C4-2B (cell line): ENCODE data around the gene TPM1.

ENCODE experiments used
- CTCF ChIP-seq: fragments of 450-650 bp; conservative IDR thresholded peaks from 2 replicates; pipeline ENCODE4 v1.5.1; 2017; ENCODE audit warnings: mild to moderate bottlenecking
- ZFX ChIP-seq: fragments of 450-650 bp; IDR thresholded peaks from 2 replicates; pipeline ENCODE4 v1.6.1; 2017

- TF ChIP-seq CTCF (no peak), ZFX (no peak)
Measured at GRCh38 chr15:63060699-63061098, 18.2 kb downstream of the TPM1 start.
